ENCODE results near the gene PTMA.

The PTMA gene

GRCh38 chr2:231677632-231678104 lies 30.7 kb upstream of the PTMA start:
- DNase-seq: peak; percentile 81

- no peak for DNase-seq
Observed at GRCh38 chr2:231679908-231680284, 28.4 kb upstream of the PTMA start.

- DNase-seq: peak; percentile 95
Observed at GRCh38 chr2:231680285-231680991, 27.9 kb upstream of the PTMA start.

DNA sequence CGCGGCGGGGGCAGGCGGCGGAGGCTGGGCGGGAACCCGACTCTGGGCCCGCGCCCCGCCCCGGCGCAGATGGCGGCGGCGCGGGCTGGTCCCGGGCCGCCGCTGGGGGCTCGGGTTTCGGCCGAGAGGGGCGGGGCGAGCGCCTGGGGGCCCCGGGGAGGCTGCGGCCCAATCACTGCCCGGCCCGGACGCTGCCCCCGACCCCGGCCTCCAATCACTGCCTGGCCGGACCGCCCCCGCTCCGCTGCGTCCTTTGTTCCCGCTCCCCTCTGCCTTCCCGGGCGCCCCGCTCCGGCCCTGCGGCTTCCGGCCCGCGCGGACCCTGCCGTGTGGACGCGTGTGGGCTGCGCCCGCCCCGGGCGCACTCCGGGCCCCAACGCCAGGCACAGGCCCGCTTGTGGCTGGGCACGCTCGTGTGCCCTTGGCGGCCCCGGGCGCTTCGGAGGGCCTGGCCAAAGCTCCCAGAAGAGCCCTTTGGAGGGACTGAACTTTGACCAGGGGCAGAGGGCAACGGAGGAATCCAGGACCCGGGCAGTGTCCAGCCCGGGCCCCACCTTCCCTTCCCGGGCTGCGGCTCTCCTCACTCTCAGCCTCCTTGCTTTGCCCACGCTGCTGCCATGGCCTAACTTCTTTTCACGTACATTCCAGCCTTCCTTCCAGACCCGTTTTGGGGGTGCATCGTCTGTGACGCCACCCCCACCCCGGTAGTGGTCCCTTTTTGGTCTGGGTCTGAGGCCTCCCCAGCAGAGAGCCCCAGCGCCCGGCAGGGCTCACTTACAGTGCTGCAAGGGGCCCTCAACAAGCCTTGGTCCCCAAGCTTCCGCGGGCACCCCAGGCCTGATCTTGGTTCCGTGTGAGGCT lies 27.1 kb upstream of the PTMA start:
- peak; percentile 92 for DNase-seq

DNA sequence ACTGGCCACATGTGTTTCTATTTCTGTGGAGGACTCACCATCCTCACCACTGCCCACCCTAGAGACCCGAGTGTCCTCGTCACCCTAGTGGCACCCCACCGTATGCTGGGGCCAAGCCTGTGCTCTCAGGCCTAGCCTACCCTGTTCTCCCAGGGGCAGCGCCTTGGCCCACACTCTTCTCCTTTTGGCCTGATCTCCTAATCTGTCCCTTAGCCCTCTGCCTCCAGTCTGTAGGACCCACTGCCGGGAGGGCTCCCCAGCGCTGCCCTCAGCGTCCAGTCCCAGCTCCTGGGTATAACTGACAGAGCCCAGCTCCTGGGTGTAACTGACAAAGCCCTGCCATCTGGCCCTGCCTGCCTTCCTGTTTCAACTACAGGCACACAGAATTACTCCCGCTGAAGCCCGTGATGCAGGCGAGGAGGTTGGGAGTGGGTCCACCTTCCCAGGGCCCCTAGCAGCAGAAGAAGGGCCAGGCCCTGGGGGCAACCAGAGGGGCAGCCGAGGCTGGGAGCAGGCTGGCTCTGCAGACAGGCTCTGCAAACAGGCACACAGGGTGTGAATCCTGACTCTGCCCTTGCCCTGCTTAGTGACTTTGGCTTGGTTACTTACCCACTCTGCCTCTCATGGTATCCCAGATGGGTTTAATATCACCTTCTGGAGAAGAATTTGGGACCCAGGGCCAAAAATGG lies 25.6 kb upstream of the PTMA start:
- DNase-seq: peak; percentile 81

- DNase-seq: peak; percentile 91
Observed at GRCh38 chr2:231683292-231684235, 24.8 kb upstream of the PTMA start.

DNA sequence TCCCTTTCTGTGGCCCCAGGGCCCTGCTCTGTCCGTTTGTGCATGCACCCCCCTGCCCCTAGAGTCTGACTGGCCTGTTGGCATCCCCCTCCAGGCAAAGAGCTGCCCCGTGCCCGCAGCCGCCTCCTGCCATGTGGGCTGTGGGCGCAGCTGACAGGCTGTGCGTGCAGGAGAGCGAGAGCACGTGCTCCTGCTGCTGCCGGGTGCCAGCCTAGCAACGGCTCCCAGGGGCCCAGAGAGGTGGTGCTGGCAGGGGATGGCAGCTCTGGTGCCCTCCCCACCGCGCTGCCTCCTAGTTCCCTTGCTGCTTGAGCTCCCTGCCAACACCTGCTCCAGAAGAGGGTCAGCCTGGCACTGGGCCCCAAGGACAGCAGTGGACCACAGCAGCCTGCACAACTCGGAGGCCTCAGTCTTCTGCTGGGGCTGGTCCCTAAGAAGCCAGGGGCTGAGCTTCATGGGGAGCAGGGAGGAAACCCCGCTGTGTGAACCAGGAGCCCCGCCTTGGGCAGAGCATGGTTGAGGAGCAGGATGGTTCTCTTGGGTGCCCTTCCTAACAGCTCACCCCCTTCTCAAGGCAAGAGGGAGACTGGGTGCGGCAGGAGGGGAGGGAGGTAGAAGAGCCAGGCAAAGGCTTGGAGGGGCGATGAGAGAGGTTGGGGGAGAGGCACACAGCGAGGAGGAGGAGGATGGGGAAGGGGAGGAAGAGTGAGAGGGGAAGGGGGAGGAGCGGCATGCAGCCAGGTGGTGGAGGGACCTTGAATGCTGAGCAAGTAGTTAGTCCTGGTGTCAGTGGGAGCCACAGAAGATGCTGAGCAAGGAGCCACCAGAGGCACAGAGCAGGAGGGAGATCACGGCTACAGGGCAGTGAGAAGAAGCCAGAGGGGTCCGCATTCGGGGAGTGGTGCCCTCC lies 23.8 kb upstream of the PTMA start:
- DNase-seq: peak; percentile 91

- peak; percentile 49 for DNase-seq
Observed at GRCh38 chr2:231685349-231686191, 22.8 kb upstream of the PTMA start.

GRCh38 chr2:231686192-231687100 lies 21.9 kb upstream of the PTMA start:
- DNase-seq: no peak

DNA sequence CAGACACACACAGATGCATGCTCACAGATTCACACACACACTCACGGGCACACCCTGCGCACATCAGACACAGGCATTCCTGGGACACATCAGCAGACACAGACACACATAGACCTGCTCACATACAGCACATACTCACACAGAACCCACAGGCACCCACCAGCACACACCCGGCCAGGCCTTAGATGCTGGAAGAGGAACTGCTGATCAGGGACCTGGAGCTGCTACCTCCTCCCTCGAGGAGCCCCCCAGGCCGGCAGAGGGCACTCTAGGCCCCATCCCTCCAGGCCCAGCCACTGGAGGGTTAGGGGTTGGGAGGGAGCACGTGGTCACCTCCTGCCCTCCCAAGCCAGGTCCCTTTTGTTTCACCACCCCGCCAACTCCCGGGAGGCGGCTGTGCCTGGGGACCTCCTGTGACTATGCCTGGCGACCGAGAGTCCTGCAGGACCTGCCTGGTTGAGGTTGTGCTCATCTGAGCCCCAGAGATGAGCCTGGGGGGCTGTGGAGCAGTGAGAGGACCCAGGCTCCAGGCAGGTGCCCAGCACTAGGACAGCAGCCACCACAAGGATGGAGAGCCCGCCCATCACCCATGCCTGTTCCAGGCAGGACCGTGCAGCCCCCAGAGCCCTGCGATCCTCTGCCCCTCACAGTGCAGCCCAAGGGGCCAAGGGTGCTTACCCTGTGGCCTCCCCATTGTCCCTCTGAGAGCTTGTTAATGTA lies 21.0 kb upstream of the PTMA start:
- DNase-seq: peak; percentile 77

- no peak for DNase-seq
Observed at GRCh38 chr2:231687961-231688360, 20.4 kb upstream of the PTMA start.

DNA sequence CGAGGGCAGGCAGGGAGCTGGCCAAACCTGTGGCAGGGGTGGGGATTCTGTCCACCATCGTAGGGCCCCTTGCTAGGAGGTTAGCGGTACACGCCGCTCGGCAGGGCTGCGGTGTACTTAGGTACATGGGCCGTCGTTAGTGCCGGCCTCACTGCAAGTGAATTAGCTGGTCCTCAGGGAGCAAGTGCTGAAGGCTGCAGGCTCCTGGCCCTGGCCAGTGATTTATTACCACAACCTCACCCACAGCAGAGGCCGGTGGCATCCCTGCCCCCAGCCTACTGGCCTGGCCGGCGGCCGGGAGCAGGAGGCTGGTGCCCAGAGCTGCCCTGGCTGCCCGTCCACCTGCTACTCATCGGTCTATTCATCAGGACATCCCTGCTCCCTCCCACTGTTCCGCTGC lies 19.6 kb upstream of the PTMA start:
- DNase-seq: no peak

DNA sequence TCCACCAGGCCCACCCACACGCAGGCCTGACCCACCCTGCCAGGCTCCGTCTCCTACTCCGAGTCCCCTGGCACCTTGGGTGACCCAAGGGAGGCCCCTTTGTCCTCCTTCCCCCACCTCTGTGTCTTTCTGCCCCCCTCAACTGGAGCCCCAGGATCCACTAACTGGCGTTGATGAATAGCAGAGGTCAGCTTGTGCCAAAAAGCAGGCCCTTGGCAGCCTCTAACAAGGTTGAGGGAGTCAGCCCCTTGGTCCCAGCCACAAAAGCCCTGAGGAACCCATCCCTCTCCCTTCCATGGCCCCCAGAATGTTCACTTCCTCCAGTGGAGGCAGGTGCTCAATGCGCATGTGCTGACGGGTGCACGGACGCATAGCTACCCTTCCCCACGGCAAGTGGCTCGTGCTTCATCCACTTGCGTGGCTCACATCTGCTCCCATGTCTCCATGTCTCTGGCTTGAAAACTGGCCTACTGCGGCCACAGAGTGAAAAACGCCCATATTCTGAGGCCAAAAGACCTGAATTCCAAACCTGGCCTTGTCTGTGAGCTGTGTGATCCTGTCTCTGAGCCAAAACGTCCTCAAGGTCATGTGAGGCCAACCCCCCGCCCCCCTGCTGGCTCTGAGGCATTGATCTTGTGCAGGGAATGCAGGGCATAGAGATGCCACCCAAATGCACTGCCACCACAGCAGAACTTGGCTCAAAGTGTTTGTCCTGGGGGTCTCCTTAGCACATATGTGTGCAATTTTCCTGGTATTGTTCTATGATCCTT lies 19.0 kb upstream of the PTMA start:
- DNase-seq: no peak

DNA sequence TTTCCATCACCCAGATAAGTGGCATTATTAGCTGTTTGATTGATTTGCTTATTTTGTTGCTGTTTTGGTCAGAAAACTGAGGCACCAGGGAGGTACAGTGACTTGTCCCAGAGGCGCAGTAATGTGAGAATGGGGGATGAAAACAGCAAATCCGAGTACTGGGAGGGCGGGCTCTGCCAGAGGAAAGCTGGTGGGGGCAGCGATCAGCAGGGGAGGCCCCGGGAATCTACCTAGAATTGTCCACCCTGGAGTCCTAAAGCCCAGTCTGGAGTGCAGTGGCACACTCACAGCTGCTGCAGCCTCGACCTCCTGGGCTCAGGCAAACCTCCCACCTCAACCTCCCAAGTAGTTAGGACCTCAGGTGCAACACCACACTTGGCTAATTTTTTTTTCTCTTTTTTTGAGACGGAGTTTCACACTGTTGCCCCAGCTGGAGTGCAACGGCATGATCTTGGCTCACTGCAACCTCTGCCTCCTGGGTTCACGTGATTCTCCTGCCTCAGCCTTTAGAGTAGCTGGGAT lies 17.0 kb upstream of the PTMA start:
- no peak for DNase-seq

GRCh38 chr2:231692847-231693246 lies 15.5 kb upstream of the PTMA start:
- DNase-seq: no peak

GRCh38 chr2:231693956-231694355 lies 14.4 kb upstream of the PTMA start:
- no peak for DNase-seq

DNA sequence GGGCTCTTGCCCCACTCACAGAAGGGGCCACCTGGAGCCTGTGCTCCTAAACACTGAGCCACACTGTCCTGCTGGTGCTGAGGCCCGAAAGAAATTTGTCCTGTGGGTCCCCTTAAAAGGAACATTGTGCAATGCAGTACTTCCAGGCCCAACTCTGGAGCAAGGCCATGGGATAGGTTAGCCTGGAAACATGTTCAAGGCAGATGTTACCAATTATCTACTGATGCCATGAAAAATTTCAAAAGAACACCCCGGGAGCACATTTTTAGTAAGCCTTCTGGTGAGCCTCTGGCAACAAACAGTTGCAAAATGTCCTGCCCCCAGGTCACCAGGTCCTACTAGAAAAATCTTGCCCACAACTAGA lies 12.3 kb upstream of the PTMA start:
- DNase-seq: no peak

GRCh38 chr2:231699006-231699405 lies 9.3 kb upstream of the PTMA start:
- no peak for DNase-seq
